BJ (cell line): ENCODE data around the gene HDAC5. TPM values are rescaled to one million over a fixed set of nuclear protein-coding genes. Genes with fewer than 3 reads are reported as not detected.

Experiments used
- CTCF ChIA-PET: fragments of 350-600 bp; formaldehyde crosslinking; extraction: SDS; loops from one replicate; lab custom pipeline; 2021; ENCODE audit warnings: antibody characterized with exemption, inconsistent platforms; lab: Yijun Ruan, JAX
- POLR2A ChIA-PET: fragments of 300-600 bp; sonication (Branson Sonifier 250); formaldehyde crosslinking; extraction: SDS; loops from one replicate; lab custom pipeline; 2021; ENCODE audit warnings: antibody characterized with exemption; lab: Charles Lee
- DNase-seq: peaks from one replicate; pipeline ENCODE4 v3.0.0-alpha.2; 2011; ENCODE audit warnings: low read depth
- H3K27me3 ChIP-seq: 2 replicates; pipeline ENCODE4 v1.6.0; 2011; ENCODE audit warnings: low read length; ENCODE audit not compliant: control insufficient read depth, insufficient read depth
- H3K36me3 ChIP-seq: 2 replicates; pipeline ENCODE4 v1.5.1; 2011; ENCODE audit warnings: low read length; ENCODE audit not compliant: control insufficient read depth, insufficient read depth
- H3K4me3 ChIP-seq: 2 replicates; pipeline ENCODE4 v1.5.1; 2011; ENCODE audit warnings: low read depth, mild to moderate bottlenecking, control low read depth, low read length
- CTCF ChIP-seq: IDR thresholded peaks from 2 replicates; pipeline ENCODE4 v1.5.1; 2011; ENCODE audit warnings: low read depth, mild to moderate bottlenecking, control low read depth, inconsistent platforms, low read length, moderate library complexity; ENCODE audit not compliant: insufficient read depth
- polyA plus RNA-seq: library from polyadenylated mRNA; depleted of rRNA; stranded (reverse); fragments of >200 nt; gene quantifications from 2 replicates; pipeline ENCODE4 v1.2.3, GENCODE V29; 2011

The HDAC5 gene
- polyA plus RNA-seq, 1 experiment = 102 TPM

GRCh38 chr17:44065668-44066203, 57.7 kb downstream of the HDAC5 start:
- ChIA-PET POLR2A (interaction anchor here (0.6 to 0.9 kb wide), 2 partner anchors 40 to 122 kb away, joined by 3 read pairs; no protein-coding TSS in a partner anchor), CTCF (interaction anchor here (0.8 to 1.5 kb wide), 4 partner anchors 9 to 59 kb away, joined by 3 to 4 read pairs (median 4); partner anchors contain the start of gene HDAC5)
- DNase-seq = no peak
- Histone ChIP-seq H3K27me3 (no peaks in the 10 kb centered on the region), H3K4me3 (peak overlapping the region; percentile 93), H3K36me3 (peaks cover 7% of the 10 kb centered on the region; the same call in 1 of the 2 replicates)
- no peak for TF ChIP-seq CTCF

GRCh38 chr17:44063704-44064639, 59.5 kb downstream of the HDAC5 start:
- ChIA-PET CTCF (interaction anchor here (0.9 to 1.4 kb wide), 3 partner anchors 8 to 52 kb away, joined by 3 read pairs; no protein-coding TSS in a partner anchor), POLR2A (interaction anchor here (0.7 kb wide), 1 partner anchor 260 kb away, joined by 5 read pairs; no protein-coding TSS in a partner anchor)
- Histone ChIP-seq H3K4me3 (no peak overlapping the region), H3K36me3 (peaks cover 7% of the 10 kb centered on the region; the same call in 1 of the 2 replicates), H3K27me3 (no peaks in the 10 kb centered on the region)
- no peak for TF ChIP-seq CTCF
- DNase-seq = no peak

- H3K36me3 ChIP-seq = peaks cover 7% of the 10 kb centered on the region; the same call in 1 of the 2 replicates
- no peaks in the 10 kb centered on the region for H3K27me3 ChIP-seq
- DNase-seq = no peak
- CTCF ChIA-PET = interaction anchor here (1.3 to 1.4 kb wide), 2 partner anchors 9 to 53 kb away, joined by 3 read pairs; no protein-coding TSS in a partner anchor
- no peak overlapping the region for H3K4me3 ChIP-seq
- POLR2A ChIA-PET = no interaction called here
- TF ChIP-seq CTCF = no peak
These were observed 60.6 kb downstream of the HDAC5 start for GRCh38 chr17:44062871-44063270.

GRCh38 chr17:44061446-44061845, 62.0 kb downstream of the HDAC5 start:
- Histone ChIP-seq H3K4me3 (no peak overlapping the region), H3K27me3 (no peaks in the 10 kb centered on the region), H3K36me3 (peaks cover 7% of the 10 kb centered on the region; the same call in 1 of the 2 replicates)
- peak; percentile 65 for DNase-seq
- CTCF ChIA-PET = interaction anchor here (0.7 to 3.8 kb wide), 2 partner anchors 54 to 77 kb away, joined by 4 to 18 read pairs; no protein-coding TSS in a partner anchor
- no peak for TF ChIP-seq CTCF
- POLR2A ChIA-PET = interaction anchor here (0.6 kb wide), 1 partner anchor 20 kb away, joined by 18 read pairs; no protein-coding TSS in a partner anchor
